ENCODE measurements around the gene RPRD1B. TPM values are rescaled to one million over a fixed set of nuclear protein-coding genes. Genes with fewer than 3 reads are reported as not detected.

The RPRD1B gene
- total RNA-seq, 1 donor from 2014 or later, result 29.2 TPM

- Mint-ChIP-seq H3K27ac (ENCODE audit: unreplicated experiment) (no peak overlapping the region), H3K4me1 (ENCODE audit: low read depth, unreplicated experiment) (peaks cover 2% of the 10 kb centered on the region), H3K9me3 (ENCODE audit: unreplicated experiment) (peaks cover 1% of the 10 kb centered on the region), H3K27me3 (ENCODE audit: unreplicated experiment) (peaks cover under 1% of the 10 kb centered on the region), H3K4me3 (ENCODE audit: unreplicated experiment) (no peak overlapping the region), H3K36me3 (ENCODE audit: unreplicated experiment) (no peaks in the 10 kb centered on the region)
- TF ChIP-seq CTCF (IDR thresholded peaks at IDR 0.05; ENCODE audit: partially characterized antibody, unreplicated experiment), result no peak
- no peak for DNase-seq
These were observed 80.8 kb downstream of the RPRD1B start for GRCh38 chr20:38114353-38114791.

- no peak overlapping the region for H3K27ac Mint-ChIP-seq (ENCODE audit: unreplicated experiment)
- DNase-seq, result no peak
- TF ChIP-seq CTCF (IDR thresholded peaks at IDR 0.05; ENCODE audit: partially characterized antibody, unreplicated experiment), result no peak
- peaks cover 1% of the 10 kb centered on the region for H3K27me3 Mint-ChIP-seq (ENCODE audit: unreplicated experiment)
- H3K36me3 Mint-ChIP-seq (ENCODE audit: unreplicated experiment), result no peaks in the 10 kb centered on the region
- H3K4me1 Mint-ChIP-seq (ENCODE audit: low read depth, unreplicated experiment), result peaks cover 2% of the 10 kb centered on the region
- H3K4me3 Mint-ChIP-seq (ENCODE audit: unreplicated experiment), result no peak overlapping the region
- peaks cover 1% of the 10 kb centered on the region for H3K9me3 Mint-ChIP-seq (ENCODE audit: unreplicated experiment)
These were observed 81.7 kb downstream of the RPRD1B start for GRCh38 chr20:38115205-38115604.

GRCh38 chr20:38115896-38116295 lies 82.3 kb downstream of the RPRD1B start:
- H3K4me3 Mint-ChIP-seq (ENCODE audit: unreplicated experiment), result no peak overlapping the region
- H3K4me1 Mint-ChIP-seq (ENCODE audit: low read depth, unreplicated experiment), result peaks cover 2% of the 10 kb centered on the region
- no peak overlapping the region for H3K27ac Mint-ChIP-seq (ENCODE audit: unreplicated experiment)
- no peak for TF ChIP-seq CTCF (IDR thresholded peaks at IDR 0.05; ENCODE audit: partially characterized antibody, unreplicated experiment)
- H3K27me3 Mint-ChIP-seq (ENCODE audit: unreplicated experiment), result peaks cover 1% of the 10 kb centered on the region
- no peak for DNase-seq
- H3K9me3 Mint-ChIP-seq (ENCODE audit: unreplicated experiment), result peaks cover 1% of the 10 kb centered on the region
- no peaks in the 10 kb centered on the region for H3K36me3 Mint-ChIP-seq (ENCODE audit: unreplicated experiment)

GRCh38 chr20:38116409-38117165 lies 83.0 kb downstream of the RPRD1B start:
- TF ChIP-seq CTCF (IDR thresholded peaks at IDR 0.05; ENCODE audit: partially characterized antibody, unreplicated experiment), result no peak
- Mint-ChIP-seq H3K27me3 (ENCODE audit: unreplicated experiment) (peaks cover 1% of the 10 kb centered on the region), H3K9me3 (ENCODE audit: unreplicated experiment) (no peaks in the 10 kb centered on the region), H3K4me3 (ENCODE audit: unreplicated experiment) (no peak overlapping the region), H3K4me1 (ENCODE audit: low read depth, unreplicated experiment) (peaks cover under 1% of the 10 kb centered on the region), H3K27ac (ENCODE audit: unreplicated experiment) (no peak overlapping the region), H3K36me3 (ENCODE audit: unreplicated experiment) (no peaks in the 10 kb centered on the region)
- no peak for DNase-seq

- Mint-ChIP-seq H3K27me3 (ENCODE audit: unreplicated experiment) (peaks cover 1% of the 10 kb centered on the region), H3K27ac (ENCODE audit: unreplicated experiment) (no peak overlapping the region), H3K4me1 (ENCODE audit: low read depth, unreplicated experiment) (no peaks in the 10 kb centered on the region), H3K4me3 (ENCODE audit: unreplicated experiment) (no peak overlapping the region), H3K9me3 (ENCODE audit: unreplicated experiment) (no peaks in the 10 kb centered on the region), H3K36me3 (ENCODE audit: unreplicated experiment) (no peaks in the 10 kb centered on the region)
- no peak for TF ChIP-seq CTCF (IDR thresholded peaks at IDR 0.05; ENCODE audit: partially characterized antibody, unreplicated experiment)
- DNase-seq, result no peak
These were observed 83.7 kb downstream of the RPRD1B start for GRCh38 chr20:38117205-38117604.
